PFSK-1 (cell line): ENCODE measurements around the gene MYBL2.

Experiments
- FOXP2 ChIP-seq: optimal IDR thresholded peaks from 2 replicates; pipeline ENCODE3; 2011; ENCODE audit warnings: borderline replicate concordance, control low read depth, inconsistent platforms; ENCODE audit not compliant: insufficient read depth; ENCODE audit errors: extremely low read length, extremely low read depth
- POLR2AphosphoS5 ChIP-seq: IDR thresholded peaks from 2 replicates; pipeline ENCODE4 v1.6.1; 2012; ENCODE audit warnings: low read depth, mild to moderate bottlenecking, control low read depth, low read length, moderate library complexity
- REST ChIP-seq, 2 experiments: IDR thresholded peaks; 2 replicates each; pipeline versions ENCODE4 v1.6.1 to v1.8.0; 2011 to 2012; ENCODE audit warnings: low read depth in 2 of 2, low read length in 2 of 2, control low read depth in 1 of 2, inconsistent platforms in 1 of 2, mild to moderate bottlenecking in 1 of 2, moderate library complexity in 1 of 2; ENCODE audit not compliant: insufficient read depth in 1 of 2
- SIN3A ChIP-seq: IDR thresholded peaks from 2 replicates; pipeline ENCODE4 v1.6.1; 2012; ENCODE audit warnings: mild to moderate bottlenecking, low read length, moderate library complexity, borderline replicate concordance; ENCODE audit not compliant: insufficient read depth
- TAF1 ChIP-seq: IDR thresholded peaks from 2 replicates; pipeline ENCODE4 v1.6.1; 2012; ENCODE audit warnings: low read length, control low read depth, borderline replicate concordance; ENCODE audit not compliant: insufficient read depth

Gene MYBL2

GRCh38 chr20:43752561-43753301 is 85.8 kb downstream of the MYBL2 start:
- TF ChIP-seq TAF1 (no peak), FOXP2 (no peak), POLR2AphosphoS5 (no peak), SIN3A (no peak), REST (IDR thresholded peaks at IDR 0.05; ENCODE audit: insufficient read depth in 1 of 2, low read depth in 2 of 2, low read length in 2 of 2) (no peak)

GRCh38 chr20:43755390-43755789 is 88.5 kb downstream of the MYBL2 start:
- TF ChIP-seq REST (IDR thresholded peaks at IDR 0.05; ENCODE audit: insufficient read depth in 1 of 2, low read depth in 2 of 2, low read length in 2 of 2) (no peak), POLR2AphosphoS5 (no peak), TAF1 (no peak), SIN3A (no peak), FOXP2 (no peak)

DNA sequence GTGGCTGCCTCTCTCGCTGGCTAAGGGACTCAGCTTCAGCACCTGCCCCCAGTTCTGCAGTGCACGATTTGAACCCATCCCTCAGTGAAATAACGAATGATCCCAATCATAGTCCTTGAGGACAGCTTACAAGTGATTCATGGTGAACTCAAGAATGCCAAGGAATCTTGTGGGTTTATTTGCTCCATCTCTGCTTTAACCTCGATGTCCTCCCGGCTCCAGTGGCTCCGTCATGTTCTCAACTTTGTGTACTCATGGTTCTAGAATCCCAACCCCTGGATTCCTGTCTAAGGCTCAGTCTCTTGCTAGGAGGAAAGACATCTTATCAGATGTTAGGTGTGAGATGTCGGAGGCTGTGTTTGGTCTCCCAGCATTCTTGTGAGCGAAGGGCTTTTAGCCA is 88.9 kb downstream of the MYBL2 start:
- TF ChIP-seq FOXP2 (no peak), TAF1 (no peak), POLR2AphosphoS5 (no peak), SIN3A (no peak), REST (IDR thresholded peaks at IDR 0.05; ENCODE audit: insufficient read depth in 1 of 2, low read depth in 2 of 2, low read length in 2 of 2) (no peak)

DNA sequence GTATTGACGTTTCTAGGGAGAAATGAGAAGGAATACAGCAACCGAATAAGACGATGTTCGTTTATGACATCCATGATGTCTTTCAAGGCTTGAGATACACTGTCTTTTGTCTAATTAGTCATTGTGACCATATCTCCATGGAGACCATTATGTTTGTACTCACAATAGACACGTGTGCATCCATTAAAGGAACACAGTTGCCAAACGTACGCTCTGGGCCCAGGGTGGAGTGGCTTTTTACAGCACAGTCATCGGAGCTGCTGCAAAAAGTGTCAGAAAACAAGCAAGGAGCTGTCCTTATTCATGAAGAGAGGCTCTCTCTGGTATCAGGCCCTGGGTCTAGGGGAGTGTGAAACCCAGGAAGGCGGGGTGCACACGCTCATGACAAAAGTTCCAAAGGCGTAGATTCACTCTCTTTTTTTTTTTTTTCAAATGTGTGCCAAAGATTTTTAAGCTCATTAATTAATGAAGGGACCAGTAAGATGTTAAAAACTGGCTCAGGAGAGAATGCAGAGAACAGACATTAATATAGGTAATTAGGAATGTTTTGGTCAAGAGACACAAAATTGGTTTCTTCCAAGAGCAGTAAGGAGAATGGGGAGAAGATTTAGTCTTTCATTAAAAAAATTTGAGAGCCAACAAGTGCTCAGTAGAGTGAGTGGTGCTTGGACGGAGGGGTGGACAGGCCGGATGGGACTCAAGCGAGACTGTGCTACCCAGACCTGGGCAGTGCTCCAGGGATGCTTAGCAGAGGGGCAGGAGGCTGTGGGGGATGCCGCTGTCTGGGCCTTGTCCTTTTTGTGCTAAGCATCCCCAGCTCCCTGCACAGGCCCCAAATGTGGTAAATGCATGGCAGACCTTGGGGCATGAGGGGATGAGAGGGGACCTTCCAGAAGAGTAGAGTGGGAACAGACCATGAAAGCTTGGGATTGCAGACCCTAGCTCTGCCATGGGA is 94.7 kb downstream of the MYBL2 start:
- TF ChIP-seq REST (IDR thresholded peaks at IDR 0.05; ENCODE audit: insufficient read depth in 1 of 2, low read depth in 2 of 2, low read length in 2 of 2) = no peak
- no peak for TF ChIP-seq POLR2AphosphoS5
- no peak for TF ChIP-seq TAF1
- no peak for TF ChIP-seq FOXP2
- no peak for TF ChIP-seq SIN3A

DNA sequence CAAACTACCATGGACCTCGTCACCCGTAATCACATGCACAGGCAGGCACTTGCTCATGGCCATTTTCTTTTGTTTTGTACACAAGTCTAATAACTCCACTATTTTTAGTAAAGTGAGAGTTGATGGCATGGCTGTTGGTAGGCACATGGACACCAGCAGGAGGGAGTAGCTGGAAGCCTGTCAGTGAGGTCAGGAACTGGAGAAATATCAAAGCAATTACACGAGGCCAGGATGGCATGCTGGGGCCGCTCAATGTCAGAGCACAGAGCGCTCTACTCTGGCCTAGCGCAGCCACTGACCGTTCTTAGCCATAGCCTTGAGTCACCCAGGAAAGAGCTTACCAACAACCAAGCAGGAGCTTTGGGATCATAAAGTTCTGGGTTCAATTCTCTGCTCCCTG is 96.0 kb downstream of the MYBL2 start:
- TF ChIP-seq POLR2AphosphoS5 (no peak), TAF1 (no peak), REST (IDR thresholded peaks at IDR 0.05; ENCODE audit: insufficient read depth in 1 of 2, low read depth in 2 of 2, low read length in 2 of 2) (no peak), SIN3A (no peak)
